Activated CD4-positive, alpha-beta T cell treated with anti-CD3 and anti-CD28 coated beads, Interleukin-2, amount 50 U/mL, for 48 hours (primary cell): ENCODE data around the gene TCF12.

Experiments used
- DNase-seq, 2 experiments: peaks; one replicate each; pipeline ENCODE4 v3.0.0-alpha.2; 2020

TCF12 gene

DNA sequence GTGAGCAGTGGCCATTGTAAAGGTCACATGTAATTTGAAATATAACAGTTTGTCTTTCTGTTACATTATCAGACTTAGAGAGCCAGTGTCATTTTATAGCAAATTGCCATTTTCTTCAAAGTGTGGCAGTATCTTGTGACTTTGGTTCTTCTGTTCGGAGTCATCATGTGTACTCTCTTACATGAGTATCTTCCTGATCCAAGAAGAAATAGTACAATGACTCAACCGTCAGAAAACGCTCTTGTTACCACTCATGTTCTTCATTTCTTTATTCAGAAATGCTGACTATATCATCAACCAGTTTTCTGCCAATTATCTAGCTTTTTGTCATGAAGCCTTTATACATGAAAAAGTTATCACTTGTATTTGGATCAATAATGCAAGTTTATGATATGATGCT, 364.2 kb downstream of the TCF12 start:
- no peak for DNase-seq

DNA sequence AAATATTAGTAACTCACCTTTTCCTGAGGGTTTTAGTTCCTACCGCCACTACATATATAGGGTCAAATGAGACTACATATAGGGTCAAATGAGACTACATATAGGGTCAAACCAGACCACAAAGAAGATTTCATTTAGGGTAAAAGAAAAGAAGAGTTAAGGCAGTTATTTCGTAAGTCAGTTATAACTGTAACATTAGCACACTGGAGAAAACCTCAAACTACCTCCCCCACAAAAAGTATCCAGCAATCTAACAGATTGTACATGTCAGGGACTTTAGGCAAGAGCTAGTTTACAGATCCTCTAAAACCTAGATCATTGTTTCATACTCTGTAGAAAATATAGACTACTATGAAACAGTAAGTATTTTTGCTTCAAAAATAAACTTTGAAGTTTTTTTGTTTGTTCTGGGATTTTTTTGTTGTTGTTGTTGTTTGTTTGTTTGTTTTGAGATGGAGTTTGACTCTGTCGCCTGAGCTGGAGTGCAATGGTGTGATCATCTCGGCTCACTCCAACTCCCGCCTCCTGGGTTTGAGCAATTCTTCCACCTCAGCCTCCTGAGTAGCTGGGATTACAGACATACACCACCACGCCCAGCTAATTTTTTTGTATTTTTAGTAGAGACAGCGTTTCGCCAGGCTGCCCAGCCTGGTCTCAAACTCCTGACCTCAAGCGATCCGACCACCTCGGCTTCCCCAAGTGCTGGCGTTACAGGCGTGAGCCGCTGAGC, 365.5 kb downstream of the TCF12 start:
- no peak for DNase-seq

DNA sequence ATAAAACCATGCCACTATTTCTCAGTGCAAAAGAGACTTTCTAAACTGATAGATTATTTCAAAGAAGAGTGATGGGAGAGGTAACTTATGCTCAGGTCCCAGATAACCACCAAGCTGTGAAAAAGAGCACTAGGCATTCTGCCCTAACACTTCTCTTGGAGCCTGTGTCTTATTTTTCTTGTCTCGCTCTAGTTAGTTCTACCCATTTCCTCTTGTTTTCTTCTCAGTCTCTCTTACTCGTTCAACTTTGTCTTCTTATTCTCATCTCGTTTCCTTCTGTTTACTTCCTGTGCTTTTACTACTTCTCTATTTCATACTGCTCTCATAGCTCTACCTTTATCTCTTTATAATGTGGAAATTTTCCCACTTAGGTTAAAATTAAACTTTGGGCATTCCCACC, 366.1 kb downstream of the TCF12 start:
- no peak for DNase-seq

DNA sequence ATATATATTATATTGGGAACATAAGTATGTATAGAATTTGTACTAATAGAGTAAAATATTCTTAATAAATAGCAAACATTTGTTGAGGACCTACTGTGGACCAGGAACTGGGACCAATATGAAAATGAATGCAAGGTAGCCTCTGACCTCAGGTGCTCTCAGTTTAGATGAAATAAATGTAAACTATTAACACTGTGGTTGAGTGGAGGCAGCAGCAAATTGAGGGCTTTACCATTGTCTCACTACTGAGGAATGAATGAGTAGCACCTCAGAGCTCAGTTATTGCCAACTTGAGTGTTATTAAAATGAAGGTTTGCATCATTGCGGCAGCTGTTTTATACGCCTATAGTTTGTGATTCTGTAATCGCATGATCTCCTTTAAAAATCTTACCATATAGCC, 366.9 kb downstream of the TCF12 start:
- no peak for DNase-seq

DNA sequence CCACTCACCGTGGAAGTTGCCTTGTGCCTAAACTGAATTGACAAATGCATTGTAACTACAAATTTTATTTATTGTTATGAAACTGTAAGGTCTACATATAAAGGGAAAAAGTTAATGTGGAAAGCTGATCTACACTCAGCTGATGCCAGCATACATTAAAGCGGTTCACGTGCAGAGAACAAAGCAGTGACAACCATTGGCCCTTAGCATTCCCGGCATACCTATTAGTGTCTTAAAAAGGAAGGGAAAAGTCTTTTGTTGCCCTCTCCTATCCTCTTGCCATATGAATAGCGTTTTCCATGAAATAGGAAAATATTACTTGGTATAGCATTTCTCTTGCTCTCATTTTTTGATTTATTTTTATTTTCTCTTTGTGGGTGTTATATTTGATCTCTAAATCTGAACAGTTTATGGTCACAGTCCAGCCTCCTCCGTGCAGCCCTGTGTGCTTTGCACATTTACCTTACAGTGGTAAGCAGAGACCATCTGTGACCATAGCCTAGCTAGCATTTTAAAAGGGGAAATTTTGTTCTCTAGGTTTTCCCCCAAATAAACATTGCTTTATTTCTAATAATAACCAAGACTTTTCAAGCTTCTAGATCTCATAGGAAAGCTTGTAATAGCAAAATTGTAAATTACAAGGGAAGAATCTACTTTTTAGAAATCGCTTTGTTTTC, 368.1 kb downstream of the TCF12 start:
- DNase-seq, result no peak

DNA sequence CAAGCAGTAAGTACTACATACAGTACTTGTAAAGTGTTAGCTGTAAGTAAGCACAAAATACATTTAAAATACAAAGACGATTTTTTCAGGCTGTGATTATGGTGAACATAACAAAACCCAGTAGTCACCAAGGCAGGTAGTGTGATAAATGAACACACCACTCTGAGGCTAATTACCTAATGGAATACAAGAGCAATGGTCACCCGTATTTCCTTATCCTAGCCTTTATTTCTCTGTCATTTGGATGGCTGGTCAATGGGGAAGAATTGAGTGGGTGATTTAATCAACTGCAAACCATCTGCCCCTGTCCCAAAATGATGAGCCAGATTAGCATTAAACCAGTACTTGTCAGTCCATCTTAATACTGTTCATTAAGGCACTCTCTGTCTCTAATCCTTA, 368.7 kb downstream of the TCF12 start:
- no peak for DNase-seq

DNA sequence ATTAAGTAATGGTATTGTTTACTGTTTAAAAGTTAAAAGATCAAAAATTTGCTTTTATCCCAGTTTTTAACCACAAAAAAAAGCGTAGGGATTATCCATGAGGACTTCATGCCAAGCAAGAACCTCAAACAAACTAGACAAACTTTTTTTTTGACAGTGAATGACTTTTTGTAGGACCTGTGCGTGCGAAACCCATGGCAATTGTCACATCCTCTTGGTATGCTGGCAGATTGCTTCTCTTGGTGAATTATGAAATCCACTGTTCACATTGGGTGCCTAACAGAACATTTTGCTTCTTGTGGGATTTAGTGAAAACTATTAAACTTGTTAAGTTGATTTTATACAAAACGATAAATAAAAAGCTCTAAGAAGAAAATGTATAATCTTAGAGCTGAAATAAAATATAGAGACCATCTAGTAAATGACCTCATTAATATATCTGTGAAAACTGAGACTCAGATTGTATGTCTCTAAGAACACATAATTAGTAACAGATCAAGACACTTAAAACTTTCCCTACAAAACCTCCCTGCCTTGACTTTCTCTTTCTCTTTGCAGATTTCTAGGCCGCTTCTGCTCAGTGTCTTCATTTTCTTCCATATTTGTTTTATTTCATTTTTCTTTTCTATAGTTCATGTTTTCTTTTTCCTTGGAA, 370.6 kb downstream of the TCF12 start:
- DNase-seq, result no peak

DNA sequence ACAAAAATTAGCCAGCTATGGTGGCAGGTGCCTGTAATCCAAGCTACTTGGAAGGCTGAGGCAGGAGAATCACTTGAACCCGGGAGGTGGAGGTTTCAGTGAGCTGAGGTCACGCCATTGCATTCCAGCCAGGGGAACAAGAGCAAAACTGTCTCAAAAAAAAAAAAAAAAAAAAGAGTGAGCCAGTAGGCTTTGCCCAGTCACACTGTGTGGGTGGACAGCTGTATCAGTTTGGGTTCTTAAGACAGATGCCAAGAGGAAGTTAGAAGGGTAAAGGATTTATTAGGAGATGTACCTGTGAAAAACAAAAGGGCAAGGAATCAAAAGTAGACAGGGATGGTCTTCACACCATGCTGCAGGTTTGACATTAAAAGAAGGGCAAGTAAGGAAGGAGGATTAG, 371.7 kb downstream of the TCF12 start:
- DNase-seq, result no peak

DNA sequence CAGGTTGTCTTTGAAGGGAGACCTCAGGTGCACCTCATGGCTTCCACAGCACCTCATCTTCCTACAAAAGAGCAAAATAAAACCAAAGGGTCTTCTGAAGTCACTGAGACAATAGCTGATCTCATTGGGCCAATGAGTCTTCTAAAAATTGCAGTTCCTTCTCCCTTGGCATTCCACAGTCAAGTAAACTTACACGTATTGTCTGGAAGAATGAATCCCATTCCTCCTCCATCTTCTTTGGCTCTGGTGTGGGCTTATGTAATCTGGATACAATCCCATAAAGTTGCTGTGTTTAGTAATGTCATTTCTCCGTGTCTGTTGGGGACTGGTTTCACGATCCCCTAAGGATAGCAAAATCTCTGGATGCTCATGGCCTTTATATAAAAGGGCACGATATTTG, 372.4 kb downstream of the TCF12 start:
- no peak for DNase-seq

DNA sequence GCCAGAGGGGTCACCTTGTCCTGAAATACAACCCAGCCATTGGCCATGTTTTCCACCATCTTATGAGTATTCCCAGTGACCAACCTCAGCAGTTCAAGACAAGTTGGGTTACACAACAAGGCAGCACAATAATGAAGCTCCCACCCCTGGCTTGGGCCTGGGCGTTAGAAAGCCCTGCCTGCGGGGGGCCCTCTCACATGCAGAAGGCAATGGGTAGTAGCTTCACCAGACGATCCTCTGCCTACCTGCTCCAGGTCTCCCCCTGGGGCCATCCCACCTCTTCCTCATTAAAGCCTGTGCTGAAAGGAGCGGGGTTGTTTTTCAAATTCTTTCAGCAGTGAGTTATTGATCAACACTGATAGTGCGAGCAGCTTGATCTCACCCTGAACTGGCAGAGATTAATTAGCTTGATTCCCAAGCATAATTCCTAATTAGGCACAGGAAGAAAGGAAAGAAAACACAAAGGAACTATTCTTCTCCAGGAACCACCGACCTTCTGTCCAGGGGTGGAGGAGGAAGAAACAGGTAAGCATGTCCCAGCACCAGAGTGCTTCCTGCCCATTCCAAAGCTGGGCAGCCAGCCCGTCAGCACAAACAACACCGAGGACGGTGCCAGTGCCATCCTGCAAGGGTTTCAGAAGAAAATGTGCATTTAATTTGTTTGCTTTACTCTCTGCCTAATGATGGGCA, 378.2 kb downstream of the TCF12 start:
- DNase-seq, result no peak

DNA sequence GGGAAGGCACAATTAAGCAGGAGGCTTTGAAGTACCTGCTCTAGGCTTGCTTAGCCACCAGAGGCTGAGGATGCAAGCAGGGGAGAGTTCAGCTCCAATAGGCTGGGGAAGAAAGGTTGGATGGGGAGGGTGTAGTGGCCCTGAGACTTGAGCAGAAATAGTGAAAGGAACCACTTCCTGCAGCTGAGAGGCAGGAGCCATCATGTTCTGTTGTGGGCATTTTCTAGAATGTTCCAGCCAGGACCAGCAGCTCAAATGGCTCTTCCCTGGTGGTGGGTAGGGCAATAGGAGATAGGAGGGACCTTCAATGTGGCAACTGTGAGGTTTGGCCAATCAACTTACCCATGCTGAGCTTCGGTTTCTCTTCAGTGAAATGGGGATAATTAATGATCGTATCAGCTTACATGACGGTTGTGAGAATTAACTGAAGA, 378.7 kb downstream of the TCF12 start:
- no peak for DNase-seq

DNA sequence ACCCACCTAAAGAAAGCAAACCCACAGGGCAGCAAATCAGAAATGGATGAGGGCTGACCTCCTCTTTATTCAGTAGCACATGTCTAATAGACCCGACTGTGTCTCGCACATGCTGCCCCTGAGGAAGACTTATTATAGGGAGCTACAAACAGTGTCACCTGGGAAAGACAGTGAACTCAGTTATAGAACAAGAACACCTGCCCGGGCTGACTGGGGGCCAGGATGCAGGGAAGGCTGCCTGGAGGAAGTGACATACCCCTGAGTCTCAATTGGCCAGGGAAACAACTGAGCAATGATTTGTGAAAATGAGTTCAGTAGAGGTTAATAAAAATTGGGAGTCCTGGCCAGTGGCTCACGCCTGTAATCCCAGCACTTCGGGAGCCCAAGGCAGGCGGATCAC, 379.2 kb downstream of the TCF12 start:
- DNase-seq, result no peak

DNA sequence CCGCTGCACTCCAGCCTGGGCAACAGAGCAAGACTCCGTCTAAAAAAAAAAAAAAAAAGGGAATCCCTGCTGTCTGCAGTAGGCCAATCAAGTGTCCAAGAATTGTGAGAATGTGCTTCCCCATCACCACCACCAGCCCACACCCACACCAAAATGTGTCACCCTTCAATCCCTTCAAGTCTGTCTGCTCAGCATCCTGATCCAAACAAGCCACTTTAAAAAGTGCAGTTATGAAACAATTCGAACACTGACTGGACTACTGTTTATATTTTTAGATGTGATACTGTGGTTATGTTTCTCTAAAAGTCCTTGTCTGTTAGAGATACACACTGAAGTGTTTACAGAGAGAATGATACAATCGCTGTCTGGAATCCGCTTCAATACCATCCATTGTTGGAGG, 379.8 kb downstream of the TCF12 start:
- DNase-seq, result no peak

DNA sequence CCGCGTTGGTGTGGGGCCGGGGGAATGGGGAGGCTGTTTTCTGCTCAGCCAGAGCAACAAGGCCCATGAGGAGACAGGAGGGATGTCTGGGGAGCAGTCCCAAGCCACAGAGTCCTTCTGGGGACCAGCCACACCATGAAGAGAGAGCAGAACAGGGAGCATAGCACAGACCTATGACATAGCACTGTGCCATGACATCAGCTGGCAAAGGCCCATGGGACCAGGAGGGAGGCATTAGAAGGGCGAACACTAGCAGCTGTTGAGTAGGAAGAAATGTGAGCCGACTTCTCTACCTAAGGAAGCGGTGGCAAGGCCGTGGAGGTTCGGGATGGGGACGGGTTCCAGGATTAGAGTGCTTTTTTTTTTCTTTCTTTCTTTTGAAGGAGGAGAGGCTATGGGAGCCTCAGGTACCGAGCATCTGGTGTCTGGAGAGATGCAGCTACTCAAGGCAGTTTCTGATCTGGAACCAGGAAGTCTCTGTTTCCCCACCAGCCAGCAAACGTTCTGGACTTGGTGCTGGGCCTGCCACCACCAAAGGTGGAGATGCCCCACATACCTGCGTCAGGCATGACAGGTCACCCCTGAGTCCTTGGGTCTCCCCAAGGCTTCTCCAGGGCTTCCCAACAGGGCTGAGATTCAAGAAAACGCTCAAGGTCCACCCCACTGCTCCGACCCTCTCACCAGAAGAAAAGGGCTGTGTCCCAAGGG, 380.6 kb downstream of the TCF12 start:
- no peak for DNase-seq

DNA sequence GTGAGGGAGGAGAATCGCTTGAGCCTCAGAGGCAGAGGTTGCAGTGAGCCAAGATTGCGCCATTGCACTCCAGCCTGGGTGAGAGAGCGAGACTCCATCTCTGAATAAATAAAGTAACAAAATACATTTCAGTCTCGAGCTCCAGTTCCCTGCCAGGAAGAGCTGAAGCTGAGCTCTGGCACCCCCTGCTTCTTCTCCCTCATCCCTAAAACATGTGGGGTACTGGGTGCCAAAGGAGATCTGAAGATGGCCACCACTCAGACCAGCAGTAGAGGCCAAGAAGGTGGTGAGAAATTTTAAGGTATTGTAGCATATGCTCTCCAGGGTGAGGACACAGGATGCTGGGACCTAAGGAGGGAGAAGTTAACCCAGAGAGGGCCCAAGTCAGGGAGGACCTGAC, 382.9 kb downstream of the TCF12 start:
- no peak for DNase-seq

DNA sequence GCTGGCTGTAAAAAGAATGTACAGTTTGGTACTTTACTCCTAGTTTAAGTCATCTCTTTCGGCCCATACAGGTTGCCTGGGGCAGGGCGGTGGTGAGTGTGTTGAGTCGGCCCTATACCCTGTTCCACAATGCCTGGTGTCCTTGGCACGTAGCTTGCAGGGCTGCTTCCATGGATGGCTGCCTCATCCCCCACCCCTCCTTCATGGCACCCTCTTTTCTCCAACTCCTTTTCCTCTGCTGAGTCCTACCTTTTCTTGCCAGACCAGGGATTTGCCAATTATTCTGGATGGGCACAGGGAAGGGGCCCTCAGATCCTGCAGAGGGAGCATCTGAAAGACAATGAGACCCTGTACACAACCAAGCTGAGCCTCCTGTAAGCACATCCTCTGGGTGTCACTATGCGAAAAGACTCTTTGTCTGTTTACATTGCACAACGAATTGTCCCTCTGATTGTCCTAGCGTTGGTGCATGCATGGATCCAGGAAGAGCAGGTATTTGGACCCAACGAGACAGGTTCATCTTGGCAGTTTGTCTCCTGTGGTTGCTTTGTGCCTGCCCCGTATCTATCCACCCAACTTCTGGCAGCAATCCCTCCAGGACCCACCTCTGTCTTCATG, 384.3 kb downstream of the TCF12 start:
- DNase-seq, result no peak

DNA sequence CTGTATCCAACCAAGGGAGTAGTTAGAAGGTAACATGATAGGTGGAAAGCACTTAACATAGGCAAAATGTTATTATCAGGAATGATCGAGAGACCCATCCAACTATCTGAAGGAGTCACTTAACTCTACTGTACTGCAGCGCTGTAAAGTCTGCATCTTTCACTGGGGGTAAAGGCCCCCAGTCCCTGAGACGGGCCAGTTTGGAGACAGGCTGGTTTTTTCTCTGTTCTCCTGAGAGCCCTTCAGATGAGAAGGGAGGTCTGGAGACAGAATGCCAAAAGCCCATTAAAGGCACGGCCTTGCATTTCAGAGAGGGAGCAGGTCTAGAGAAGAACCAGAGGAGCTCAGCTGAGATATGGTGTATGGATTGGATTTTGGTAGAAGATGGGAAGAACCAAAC, 386.6 kb downstream of the TCF12 start:
- no peak for DNase-seq

DNA sequence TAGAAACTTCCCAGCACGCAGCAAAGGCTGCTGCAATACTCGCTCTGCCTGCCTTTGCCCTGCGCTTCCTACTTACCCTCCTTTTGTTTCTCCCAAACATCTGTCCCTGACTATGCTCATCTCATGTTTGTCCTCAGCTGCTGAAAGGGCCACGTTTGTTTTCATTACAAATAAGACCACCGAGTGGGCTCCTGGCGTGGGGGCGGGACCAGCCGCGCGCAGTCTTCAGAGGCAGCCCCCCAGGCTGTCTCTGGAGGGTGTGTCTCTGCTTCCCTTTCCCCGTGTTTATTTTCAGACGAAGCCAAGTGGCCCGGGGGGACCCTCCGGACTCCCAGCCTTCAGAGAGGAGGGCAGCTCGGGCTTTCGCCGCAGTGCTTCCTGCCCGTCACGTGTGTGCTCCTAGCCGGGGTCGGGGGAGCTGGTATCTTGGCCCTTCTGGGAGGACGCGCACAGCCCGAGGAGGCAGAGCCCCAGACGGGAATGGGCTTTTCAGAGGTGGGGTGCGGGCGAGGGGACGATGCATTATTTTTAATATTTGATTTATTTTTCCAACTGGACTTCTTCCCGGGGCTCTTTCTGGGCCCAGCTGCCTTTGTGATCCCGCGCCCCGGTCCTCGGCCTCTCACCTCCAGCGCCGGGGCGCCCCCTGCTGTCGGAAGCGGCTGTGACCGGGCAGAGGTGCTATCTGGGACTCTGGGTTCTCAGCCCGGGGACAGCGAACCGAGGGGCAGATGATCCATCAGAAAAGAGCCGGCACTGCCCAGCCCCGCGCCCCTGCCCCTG, 387.9 kb downstream of the TCF12 start:
- DNase-seq, result peak; percentile 88 to 91

DNA sequence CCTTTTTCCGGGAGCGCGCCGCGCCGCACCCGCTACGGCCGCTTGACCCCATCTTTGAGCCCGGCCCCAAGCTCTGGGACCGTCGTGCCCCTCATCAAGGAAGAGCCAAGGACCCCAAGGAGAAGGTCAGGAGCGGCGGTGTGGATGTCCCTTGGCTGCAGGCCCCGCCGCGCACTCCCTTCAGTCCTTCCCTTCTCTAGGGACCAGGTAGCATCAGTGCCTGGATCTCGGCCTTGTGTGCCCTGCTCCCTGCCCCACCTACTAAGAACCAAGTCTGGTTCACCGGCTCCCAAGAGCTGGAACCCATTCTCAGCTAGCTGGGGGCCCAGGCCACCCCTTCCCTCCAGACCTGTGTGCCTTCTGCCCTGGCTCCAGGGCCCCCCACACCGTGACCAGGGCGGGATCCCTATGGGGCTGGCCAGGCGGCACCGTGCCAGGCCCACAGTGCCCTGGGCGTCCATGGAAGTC, 388.5 kb downstream of the TCF12 start:
- no peak for DNase-seq

DNA sequence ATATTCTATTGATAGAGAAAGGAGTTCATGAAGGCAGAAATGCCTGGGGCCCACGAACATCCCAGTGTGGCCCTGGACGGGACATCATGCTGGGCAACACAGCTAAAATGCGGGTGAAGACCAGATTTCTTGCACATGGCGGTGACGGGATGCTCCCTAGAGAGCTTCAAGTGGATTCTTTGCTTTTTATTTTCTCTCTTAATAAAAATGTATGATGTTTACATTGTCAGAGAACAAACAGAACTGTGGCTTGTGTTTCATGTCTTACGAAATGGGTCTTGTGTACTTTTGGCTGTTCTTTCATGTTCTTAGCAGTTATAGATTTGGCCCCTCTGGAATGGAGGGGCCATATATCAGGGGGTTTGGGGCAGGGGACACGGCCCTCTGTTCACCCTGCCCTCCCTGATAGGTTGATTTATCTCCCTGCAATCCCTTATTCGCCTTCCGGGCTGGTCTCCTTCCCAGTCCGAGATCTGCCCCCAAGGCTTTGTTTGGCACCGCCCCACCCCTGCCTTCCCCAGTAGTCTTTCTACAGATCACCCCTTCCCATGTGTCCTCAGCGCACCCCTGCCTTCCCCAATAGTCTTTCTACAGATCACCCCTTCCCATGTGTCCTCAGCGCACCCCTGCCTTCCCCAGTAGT, 389.2 kb downstream of the TCF12 start:
- DNase-seq, result no peak

DNA sequence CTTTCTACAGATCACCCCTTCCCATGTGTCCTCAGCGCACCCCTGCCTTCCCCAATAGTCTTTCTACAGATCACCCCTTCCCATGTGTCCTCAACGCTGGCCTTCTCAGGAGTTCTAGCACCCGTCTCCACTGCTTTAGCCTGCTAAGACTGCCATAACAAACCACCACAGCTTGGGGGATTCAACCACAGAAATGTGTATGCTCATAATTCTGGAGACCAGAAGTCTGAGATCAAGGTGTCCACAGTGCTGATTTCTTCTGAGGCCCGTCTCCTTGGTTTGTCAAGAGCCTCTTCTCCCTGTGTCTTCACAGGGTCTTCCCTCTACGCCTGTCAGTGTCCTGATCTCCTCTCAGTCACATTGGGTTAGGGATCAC, 389.7 kb downstream of the TCF12 start:
- no peak for DNase-seq
